Liver (tissue), 9 donors: ENCODE results near the gene ANKRD45. TPM values are rescaled to one million over a fixed set of nuclear protein-coding genes. Genes with fewer than 3 reads are reported as not detected.
"Not testable (repeated sequence)": the region's sequence is repeated elsewhere in the genome, so short reads cannot be mapped to it uniquely, and the experiment has no call there.

Experiments used
- DNase-seq: peaks from one replicate; pipeline ENCODE4 v3.0.0-alpha.2; 2017; ENCODE audit warnings: low spot score
- H3K27ac ChIP-seq, 2 donors: one replicate each; pipeline ENCODE4 v1.7.0; 2013; ENCODE audit warnings: inconsistent platforms in 2 of 2, low read length in 2 of 2, control low read depth in 1 of 2, low read depth in 1 of 2, mild to moderate bottlenecking in 1 of 2
- H3K27me3 ChIP-seq, 4 donors: one replicate each; pipeline versions ENCODE4 v1.6.1 to v1.7.0; 2013; ENCODE audit warnings: low read length in 3 of 4, inconsistent platforms in 1 of 4, mild to moderate bottlenecking in 1 of 4, moderate library complexity in 1 of 4; ENCODE audit not compliant: control insufficient read depth in 4 of 4, insufficient read depth in 4 of 4
- H3K36me3 ChIP-seq, 4 donors: one replicate each; pipeline versions ENCODE4 v1.6.1 to v1.7.0; 2013; ENCODE audit warnings: low read length in 3 of 4, mild to moderate bottlenecking in 3 of 4, low read depth in 1 of 4, moderate library complexity in 1 of 4; ENCODE audit not compliant: control insufficient read depth in 4 of 4, insufficient read depth in 3 of 4
- H3K4me1 ChIP-seq, 4 donors: one replicate each; pipeline versions ENCODE4 v1.6.1 to v1.7.0; 2013; ENCODE audit warnings: low read length in 3 of 4, mild to moderate bottlenecking in 3 of 4, moderate library complexity in 1 of 4; ENCODE audit not compliant: control insufficient read depth in 4 of 4, insufficient read depth in 4 of 4
- H3K4me3 ChIP-seq, 3 donors: one replicate each; pipeline versions ENCODE4 v1.6.1 to v1.7.0; 2013; ENCODE audit warnings: low read length in 3 of 3, control low read depth in 1 of 3, low read depth in 1 of 3, mild to moderate bottlenecking in 1 of 3
- H3K9ac ChIP-seq, 2 donors: one replicate each; pipeline ENCODE4 v1.7.0; 2013; ENCODE audit warnings: low read length in 2 of 2, mild to moderate bottlenecking in 2 of 2, moderate library complexity in 2 of 2, control low read depth in 1 of 2, low read depth in 1 of 2
- H3K9me3 ChIP-seq, 4 donors: one replicate each; pipeline versions ENCODE4 v1.6.1 to v1.7.0; 2013; ENCODE audit warnings: low read length in 3 of 4; ENCODE audit not compliant: control insufficient read depth in 4 of 4
- EGR1 ChIP-seq, 2 donors: IDR thresholded peaks; 2 replicates each; pipeline ENCODE4 v1.6.1; 2016 to 2018; ENCODE audit warnings: antibody characterized with exemption in 2 of 2, low read depth in 2 of 2
- FOXA1 ChIP-seq: IDR thresholded peaks from 2 replicates; pipeline ENCODE4 v1.6.1; 2016; ENCODE audit warnings: antibody characterized with exemption
- GABPA ChIP-seq, 2 donors: IDR thresholded peaks in 1 of 2; conservative IDR thresholded peaks in 1 of 2; 2 replicates each; pipeline ENCODE4 v1.6.1; 2016; ENCODE audit warnings: antibody characterized with exemption in 2 of 2, mild to moderate bottlenecking in 1 of 2, moderate library complexity in 1 of 2
- MAX ChIP-seq: IDR thresholded peaks from 2 replicates; pipeline ENCODE4 v1.6.1; 2016; ENCODE audit warnings: antibody characterized with exemption
- NR2F2 ChIP-seq: IDR thresholded peaks from 2 replicates; pipeline ENCODE4 v1.6.1; 2016; ENCODE audit warnings: antibody characterized with exemption
- RAD21 ChIP-seq, 2 donors: IDR thresholded peaks; 2 replicates each; pipeline ENCODE4 v1.6.1; 2016; ENCODE audit warnings: antibody characterized with exemption in 2 of 2, mild to moderate bottlenecking in 2 of 2
- RXRA ChIP-seq, 2 donors: IDR thresholded peaks; 2 replicates each; pipeline ENCODE4 v1.6.1; 2017 to 2018; ENCODE audit warnings: antibody characterized with exemption in 2 of 2, mild to moderate bottlenecking in 1 of 2
- SP1 ChIP-seq: IDR thresholded peaks from 2 replicates; pipeline ENCODE4 v1.6.1; 2018; ENCODE audit warnings: antibody characterized with exemption, mild to moderate bottlenecking
- TAF1 ChIP-seq: conservative IDR thresholded peaks from 2 replicates; pipeline ENCODE4 v1.6.1; 2016; ENCODE audit warnings: antibody characterized with exemption, mild to moderate bottlenecking
- ZBTB33 ChIP-seq: IDR thresholded peaks from 2 replicates; pipeline ENCODE4 v1.6.1; 2016; ENCODE audit warnings: antibody characterized with exemption
- WGBS: extraction: QIAGEN DNeasy Blood & Tissue Kit; methylation state at CpG from one replicate; pipeline ENCODE4 v1.1.7; 2013; 5-methylcytosine and 5-hydroxymethylcytosine counted together
- polyA plus RNA-seq, 2 donors: library from polyadenylated mRNA; stranded (reverse) in 1 of 2; unstranded in 1 of 2; fragments of 200-250 nt in 1 of 2; fragments of >200 nt in 1 of 2; fragmentation: Nextera tagmentation in 1 of 2; extraction: Ambion mirVana in 1 of 2; gene quantifications; one replicate each; pipeline versions ENCODE4 v1.2.1 to v1.2.3, GENCODE V29; 2013 to 2015
- total RNA-seq, 2 donors: library from RNA; depleted of rRNA; stranded (reverse); fragments of >200 nt; gene quantifications; one replicate each; pipeline ENCODE4 v1.2.3, GENCODE V29; 2014
- TF ChIP-seq, protein P1 (sequence below): IDR thresholded peaks from 2 replicates; pipeline ENCODE4 v1.6.1; 2016; ENCODE audit warnings: antibody characterized with exemption, mild to moderate bottlenecking
- donor health status: healthy.
- donor health status: healthy.
- donor health status: healthy.
- donor health status: healthy.
- donor health status: healthy.

The ANKRD45 gene
- total and polyA plus RNA-seq, 4 donors: not detected

DNA sequence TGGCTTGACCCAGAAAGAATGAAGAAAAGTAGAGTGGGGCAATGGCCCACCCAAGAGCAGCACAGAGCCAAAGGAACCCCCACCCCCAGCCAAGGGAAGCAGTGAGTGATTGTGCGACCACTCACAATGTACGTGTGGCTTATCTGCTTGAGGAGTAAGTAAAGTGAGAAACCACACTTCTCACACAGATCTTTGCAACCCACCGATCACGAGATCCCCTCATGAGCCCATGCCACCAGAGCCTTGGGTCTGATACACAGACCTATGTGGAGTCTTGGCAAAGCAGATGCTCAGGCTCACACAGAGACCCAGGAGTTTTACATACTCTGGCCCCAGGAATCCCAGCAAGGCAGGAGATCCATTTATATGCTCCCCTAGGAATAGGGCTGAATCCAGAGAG lies 52.8 kb downstream of the ANKRD45 start:
- no peak for TF ChIP-seq MAX
- TF ChIP-seq SP1: no peak
- TF ChIP-seq RAD21 (IDR thresholded peaks at IDR 0.05): no peak
- no peak for TF ChIP-seq RXRA (IDR thresholded peaks at IDR 0.05)
- TF ChIP-seq FOXA1: no peak
- no peak for TF ChIP-seq EGR1 (IDR thresholded peaks at IDR 0.05; ENCODE audit: low read depth in 2 of 2)
- TF ChIP-seq, protein P1, sequence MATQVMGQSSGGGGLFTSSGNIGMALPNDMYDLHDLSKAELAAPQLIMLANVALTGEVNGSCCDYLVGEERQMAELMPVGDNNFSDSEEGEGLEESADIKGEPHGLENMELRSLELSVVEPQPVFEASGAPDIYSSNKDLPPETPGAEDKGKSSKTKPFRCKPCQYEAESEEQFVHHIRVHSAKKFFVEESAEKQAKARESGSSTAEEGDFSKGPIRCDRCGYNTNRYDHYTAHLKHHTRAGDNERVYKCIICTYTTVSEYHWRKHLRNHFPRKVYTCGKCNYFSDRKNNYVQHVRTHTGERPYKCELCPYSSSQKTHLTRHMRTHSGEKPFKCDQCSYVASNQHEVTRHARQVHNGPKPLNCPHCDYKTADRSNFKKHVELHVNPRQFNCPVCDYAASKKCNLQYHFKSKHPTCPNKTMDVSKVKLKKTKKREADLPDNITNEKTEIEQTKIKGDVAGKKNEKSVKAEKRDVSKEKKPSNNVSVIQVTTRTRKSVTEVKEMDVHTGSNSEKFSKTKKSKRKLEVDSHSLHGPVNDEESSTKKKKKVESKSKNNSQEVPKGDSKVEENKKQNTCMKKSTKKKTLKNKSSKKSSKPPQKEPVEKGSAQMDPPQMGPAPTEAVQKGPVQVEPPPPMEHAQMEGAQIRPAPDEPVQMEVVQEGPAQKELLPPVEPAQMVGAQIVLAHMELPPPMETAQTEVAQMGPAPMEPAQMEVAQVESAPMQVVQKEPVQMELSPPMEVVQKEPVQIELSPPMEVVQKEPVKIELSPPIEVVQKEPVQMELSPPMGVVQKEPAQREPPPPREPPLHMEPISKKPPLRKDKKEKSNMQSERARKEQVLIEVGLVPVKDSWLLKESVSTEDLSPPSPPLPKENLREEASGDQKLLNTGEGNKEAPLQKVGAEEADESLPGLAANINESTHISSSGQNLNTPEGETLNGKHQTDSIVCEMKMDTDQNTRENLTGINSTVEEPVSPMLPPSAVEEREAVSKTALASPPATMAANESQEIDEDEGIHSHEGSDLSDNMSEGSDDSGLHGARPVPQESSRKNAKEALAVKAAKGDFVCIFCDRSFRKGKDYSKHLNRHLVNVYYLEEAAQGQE: no peak
- TF ChIP-seq GABPA (IDR thresholded peaks at IDR 0.05 in 1 of 2, conservative IDR thresholded peaks at IDR 0.05 in 1 of 2): no peak
- no peak for TF ChIP-seq ZBTB33
- H3K4me1 ChIP-seq: no peaks in the 10 kb centered on the region
- H3K9me3 ChIP-seq: peaks cover 0 to 14% (median 2%) of the 10 kb centered on the region in 4 donors
- no peak overlapping the region for H3K4me3 ChIP-seq
- 89% methylated on average over 4 of the region's 4 CpGs for WGBS
- H3K27me3 ChIP-seq: no peaks in the 10 kb centered on the region
- no peaks in the 10 kb centered on the region for H3K36me3 ChIP-seq
- no peak overlapping the region for H3K9ac ChIP-seq
- DNase-seq: no peak
- no peak overlapping the region for H3K27ac ChIP-seq

- not testable (repeated sequence) for H3K9me3 ChIP-seq, H3K36me3 ChIP-seq, H3K27me3 ChIP-seq, H3K9ac ChIP-seq, H3K27ac ChIP-seq, DNase-seq, H3K4me3 ChIP-seq, H3K4me1 ChIP-seq
- 93% methylated on average over 32 of the region's 32 CpGs for WGBS
Observed at GRCh38 chr1:173613086-173613485, 56.6 kb downstream of the ANKRD45 start.

GRCh38 chr1:173608503-173609216 lies 61.0 kb downstream of the ANKRD45 start:
- Histone ChIP-seq H3K4me3 (no peak overlapping the region), H3K9ac (no peak overlapping the region), H3K9me3 (no peaks in the 10 kb centered on the region), H3K27ac (no peak overlapping the region), H3K27me3 (peaks cover 0 to 2% (median 0%) of the 10 kb centered on the region in 4 donors), H3K36me3 (no peaks in the 10 kb centered on the region), H3K4me1 (no peaks in the 10 kb centered on the region)
- WGBS: 88% methylated on average over 4 of the region's 4 CpGs
- no peak for TF ChIP-seq NR2F2
- no peak for TF ChIP-seq RAD21 (IDR thresholded peaks at IDR 0.05)
- TF ChIP-seq MAX: no peak
- TF ChIP-seq ZBTB33: no peak
- TF ChIP-seq TAF1: no peak
- TF ChIP-seq, protein P1: no peak
- no peak for TF ChIP-seq EGR1 (IDR thresholded peaks at IDR 0.05; ENCODE audit: low read depth in 2 of 2)
- DNase-seq: no peak
